ENCODE results near the gene GEMIN4.

DNA sequence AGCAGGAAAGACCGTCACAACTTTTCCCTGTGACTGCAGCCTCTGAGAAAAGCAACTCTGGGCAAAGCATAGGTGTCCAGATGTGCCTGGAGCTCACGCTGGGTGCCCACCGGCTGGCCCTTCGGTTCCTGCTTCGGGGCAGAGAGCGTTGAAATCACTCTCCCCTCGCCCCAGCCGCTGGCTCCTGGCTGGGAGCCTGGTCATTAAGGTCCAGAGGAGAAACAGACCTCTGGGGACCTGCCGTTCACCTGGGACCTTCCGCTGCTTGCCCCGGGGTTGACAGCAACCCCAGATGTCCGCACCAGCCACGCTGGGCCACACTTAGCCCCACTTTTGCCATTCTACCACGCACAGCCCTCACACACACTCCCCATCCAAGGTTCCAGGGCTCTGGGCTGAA is 43.2 kb upstream of the GEMIN4 start:
- TF ChIP-seq, protein P1, sequence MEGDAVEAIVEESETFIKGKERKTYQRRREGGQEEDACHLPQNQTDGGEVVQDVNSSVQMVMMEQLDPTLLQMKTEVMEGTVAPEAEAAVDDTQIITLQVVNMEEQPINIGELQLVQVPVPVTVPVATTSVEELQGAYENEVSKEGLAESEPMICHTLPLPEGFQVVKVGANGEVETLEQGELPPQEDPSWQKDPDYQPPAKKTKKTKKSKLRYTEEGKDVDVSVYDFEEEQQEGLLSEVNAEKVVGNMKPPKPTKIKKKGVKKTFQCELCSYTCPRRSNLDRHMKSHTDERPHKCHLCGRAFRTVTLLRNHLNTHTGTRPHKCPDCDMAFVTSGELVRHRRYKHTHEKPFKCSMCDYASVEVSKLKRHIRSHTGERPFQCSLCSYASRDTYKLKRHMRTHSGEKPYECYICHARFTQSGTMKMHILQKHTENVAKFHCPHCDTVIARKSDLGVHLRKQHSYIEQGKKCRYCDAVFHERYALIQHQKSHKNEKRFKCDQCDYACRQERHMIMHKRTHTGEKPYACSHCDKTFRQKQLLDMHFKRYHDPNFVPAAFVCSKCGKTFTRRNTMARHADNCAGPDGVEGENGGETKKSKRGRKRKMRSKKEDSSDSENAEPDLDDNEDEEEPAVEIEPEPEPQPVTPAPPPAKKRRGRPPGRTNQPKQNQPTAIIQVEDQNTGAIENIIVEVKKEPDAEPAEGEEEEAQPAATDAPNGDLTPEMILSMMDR (conservative IDR thresholded peaks at IDR 0.05) = no peak
- TF ChIP-seq EZH2 (IDR thresholded peaks at IDR 0.05; ENCODE audit: low read depth) = no peak
